Cerebellar cortex (tissue), 1 donor: ENCODE results near the gene TMEM258.
A peak's percentile ranks its signal among the peaks of the same experiment; 100 is the strongest.

Source experiments
- DNase-seq: peaks from one replicate; pipeline ENCODE4 v3.0.0-alpha.2; 2015; ENCODE audit warnings: low spot score

The TMEM258 gene

DNA sequence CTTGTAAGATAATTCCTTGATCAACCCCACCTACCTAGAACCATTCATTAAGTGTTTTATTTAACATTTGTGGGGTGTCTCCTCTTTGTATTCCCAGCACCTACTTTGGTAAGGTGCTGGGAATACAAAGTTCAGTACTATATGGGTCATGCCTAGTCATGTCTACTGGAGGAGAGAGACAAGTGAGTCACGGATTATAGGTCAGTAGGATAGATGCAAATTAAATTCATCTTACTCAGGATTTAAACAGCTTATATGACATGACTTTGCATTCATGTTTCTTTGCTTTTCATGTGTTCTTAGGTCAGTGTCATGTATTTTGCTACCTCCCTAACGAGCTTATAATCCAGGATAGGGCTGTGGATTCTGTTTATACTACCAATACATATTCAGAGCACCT, 27.8 kb upstream of the TMEM258 start:
- no peak for DNase-seq

DNA sequence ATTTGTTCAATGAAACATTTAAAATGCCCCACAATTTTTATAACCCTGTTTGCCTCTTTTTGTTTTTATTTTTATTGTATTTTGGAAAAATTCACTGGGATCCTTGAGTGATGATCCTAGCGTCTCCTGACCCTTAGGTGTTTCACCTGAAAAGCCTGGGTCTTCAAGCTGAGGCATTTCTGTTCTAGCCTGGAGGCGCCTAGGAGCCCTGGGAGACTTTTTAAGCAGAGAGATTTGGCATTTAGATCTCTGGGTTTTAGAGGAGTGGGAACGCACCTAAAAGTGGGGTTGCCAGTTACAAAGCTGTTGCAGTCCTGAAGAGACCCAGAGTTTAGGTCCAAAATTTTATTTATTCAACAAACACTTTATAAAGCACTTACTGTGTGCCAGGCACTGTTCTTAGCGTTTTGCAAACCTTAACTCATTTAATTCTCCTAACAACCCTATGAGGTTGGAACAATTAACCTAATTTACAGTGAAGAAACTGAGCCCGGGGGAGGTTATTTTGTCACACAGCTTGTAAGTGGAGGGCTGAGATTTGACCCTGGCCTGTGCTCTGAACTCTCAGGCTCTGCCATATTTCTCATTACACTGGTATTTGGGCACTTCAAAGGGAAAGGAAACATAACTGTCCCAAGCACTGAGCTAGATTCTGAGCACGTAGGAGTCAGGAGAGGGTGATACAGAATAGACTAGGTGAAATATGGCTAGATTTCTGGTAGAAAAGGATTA, 25.2 kb upstream of the TMEM258 start:
- DNase-seq, result no peak

DNA sequence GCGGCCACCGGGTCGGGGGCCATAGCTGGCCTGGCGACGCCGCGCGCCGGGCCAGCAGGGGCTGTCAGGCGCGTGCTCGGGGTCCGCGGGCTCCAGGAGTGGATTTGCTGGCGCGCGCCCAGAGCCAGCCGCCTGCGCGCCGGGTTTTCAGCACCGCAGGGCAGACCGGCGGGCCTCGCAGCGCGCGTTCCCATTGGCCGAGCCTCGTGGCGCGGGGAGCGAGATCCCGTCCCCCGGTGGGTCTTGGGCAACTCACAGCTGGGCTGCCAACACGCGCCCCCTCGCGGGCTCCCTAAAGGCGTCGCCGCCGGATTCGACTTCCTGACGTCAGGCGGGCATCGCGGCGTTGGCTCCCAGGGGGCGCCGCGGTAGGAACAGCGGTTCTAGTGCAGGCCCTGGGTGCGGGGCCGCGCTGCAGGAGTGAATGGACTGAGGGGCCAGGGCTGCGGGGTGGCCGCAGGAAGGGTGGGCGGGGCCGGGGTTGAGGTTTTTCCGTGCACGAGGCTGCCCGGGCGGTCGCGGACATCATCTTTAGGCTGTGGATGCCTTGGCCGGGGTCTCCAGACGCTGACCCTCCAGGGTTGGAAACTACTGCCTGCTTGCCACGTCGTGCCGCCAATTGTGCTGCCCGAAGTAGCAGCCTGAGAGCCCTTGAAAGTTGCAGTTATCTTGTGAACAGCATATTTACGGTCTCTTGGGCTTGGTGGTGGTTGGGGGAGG, 24.5 kb upstream of the TMEM258 start, which contains the start of gene FADS1:
Gene FADS1, minus strand, starts transcription at position 268 of the 720 bp plus-strand sequence. Its CDS starts 74 bp downstream, at position 194.
- DNase-seq, result peak; percentile 87

DNA sequence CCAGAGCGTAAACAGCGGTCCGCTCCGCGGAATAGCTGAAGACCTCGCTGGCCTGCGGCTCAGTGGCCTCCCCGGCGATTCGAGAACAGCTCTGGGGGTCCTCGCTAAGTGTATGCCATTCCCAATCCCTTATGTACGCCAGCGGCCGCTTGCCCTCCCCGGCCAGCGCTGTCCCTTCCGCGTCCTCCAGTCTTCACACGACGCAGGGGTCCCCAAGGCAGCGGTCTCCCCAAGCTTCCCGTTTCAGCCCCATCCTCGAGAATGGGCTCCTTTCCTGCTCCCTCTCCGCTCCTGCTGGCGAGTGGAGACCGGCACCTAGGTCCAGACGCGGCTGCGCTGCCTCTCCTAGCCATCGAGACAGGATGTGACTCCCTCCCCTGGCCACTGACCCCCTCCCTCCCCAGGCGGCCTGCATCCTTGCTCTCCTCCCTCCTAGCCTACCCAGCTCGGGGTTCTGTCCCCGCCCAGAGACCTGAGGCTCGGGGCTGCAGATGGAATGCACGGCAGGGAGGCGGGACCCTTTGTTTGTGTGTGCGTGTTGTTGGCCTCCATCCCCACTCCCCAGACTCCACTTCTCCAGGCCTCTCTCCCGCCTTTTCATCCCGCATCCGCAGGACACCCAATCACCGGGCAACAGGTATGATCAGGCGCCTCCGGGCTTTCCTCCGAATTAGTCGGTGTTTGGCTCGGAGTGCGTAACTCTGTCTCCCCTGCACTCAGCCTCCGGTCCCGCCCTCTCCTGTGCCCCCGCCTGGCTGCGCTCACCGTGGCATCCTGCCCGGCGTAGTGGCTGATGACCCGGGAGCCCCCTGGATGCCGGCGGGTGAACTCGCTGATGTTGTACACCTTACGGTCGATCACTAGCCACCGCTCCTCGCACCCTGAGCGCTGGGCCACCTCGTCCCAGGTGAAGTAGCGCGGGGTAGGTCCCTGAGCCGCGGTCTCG, 23.7 kb upstream of the TMEM258 start:
- peak; percentile 80 for DNase-seq

DNA sequence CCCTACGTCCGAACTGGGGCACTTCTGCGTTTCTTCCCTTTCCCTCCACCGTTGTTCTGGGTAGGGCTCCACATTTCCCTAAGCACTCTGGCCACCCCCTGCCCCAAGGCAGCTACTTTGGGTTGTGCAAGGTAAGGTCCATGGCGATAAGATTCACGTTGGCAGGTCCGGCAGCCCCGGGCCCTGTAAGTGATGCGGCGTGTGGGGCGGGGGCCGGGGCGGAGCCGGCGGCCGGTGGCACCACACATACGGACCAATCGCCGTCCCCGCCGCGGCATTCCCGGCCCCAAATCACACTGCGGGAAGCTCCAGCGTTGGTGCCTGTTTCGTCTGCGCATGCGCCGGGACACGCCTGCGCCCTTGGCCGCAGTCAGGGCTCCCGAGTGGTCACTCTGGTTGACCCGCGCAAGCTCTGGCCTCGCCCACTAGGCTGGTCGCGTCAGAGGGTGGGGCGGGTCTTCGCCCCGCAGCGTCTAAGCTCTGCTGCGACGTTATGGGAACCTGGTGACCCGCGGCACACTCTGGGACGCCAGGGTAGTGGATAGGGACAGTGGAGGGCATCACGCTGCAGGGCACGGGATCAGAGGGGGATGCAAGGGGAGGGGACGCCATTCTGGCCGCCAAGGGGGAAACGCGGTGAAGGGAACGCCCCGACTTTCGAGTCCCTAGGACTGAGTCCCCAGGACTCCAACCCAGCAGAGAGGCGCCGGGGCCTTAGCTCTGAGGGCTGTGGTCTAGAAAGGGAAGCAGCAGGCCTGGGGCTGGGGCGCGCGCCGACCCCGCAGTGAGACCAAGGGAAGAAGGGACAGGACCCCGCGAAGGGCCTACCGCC, 22.8 kb upstream of the TMEM258 start:
- peak; percentile 98 for DNase-seq

DNA sequence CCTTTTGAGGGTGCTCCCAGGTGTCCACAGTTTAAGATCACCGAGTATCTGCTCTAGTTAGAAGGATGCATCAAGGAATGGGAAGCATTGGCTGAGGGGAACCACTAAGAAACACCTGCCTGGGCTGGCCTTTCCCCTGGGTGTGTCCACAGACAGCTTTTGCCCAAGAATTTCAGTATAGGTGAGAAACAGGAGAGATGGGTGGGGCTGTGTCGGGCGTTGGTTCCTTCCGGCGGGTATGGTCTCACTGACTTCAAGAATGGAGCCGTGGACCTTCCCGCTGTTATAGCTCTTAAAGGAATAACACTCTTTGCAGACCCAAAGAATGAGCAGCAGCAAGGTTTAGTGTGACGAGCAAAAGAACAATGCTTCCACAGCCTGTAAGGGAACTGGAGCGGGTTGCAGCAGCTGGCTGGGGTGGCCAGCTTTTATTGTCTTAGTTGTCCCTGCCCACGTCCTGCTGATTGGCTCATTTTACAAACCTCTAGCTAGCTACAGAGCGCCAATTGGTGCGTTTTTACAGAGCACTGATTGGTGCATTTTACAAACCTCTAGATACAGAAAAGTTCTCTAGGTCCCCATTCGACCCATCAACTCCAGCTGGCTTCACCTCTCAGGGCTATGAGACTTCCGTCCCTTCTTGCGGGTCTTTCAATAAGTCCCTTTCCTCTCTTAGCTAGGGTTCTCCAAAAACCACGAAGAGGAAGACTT, 22.0 kb upstream of the TMEM258 start:
- peak; percentile 60 for DNase-seq

DNA sequence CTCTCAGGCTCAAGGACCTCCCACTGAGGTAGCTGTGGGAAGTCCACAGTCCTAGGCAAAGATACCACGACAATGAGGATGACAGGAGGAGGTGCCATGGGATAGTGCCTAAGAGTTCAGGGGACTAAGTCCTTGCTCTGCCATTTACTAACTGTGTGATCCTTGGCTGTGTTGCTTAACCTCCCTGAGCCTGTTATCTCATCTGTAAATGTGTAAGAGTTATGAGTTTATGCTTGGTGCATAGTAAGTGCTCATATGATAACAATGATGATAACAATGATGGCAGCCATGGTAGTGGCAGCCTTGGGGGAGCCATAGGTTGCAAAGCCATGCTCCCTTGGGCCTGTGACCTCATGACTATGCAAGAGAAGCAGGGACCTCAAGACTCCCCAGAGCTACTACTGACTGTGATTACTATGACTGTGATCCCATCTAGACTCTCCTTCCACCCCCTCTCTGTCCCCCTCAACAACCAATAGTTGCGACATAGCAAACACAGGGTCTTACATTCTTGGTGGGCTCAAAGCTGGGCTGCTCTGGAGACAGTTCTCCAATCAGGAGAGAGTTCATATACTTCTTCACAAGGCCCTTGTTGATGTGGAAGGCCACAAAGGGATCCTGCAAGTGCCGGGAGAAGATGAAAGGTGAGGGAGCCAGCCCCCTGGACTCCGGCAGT, 20.5 kb upstream of the TMEM258 start:
- DNase-seq, result no peak

DNA sequence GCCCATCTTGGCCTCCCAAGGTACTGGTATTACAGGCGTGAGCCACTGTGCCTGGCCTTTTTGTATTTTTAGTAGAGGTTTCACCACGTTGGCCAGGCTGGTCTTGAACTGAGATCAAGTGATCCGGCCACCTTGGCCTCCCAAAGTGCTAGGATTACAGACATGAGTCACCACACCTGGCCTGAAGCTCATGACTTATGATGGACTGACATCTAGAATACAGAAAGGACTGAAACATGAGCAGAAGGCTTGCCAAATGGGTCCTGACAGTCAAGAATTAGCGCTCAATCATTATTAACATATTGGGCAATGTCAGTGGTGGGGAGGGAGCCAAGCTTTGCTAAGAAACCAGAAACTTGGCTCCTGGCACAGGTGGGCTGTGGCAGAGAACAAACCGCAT, 19.4 kb upstream of the TMEM258 start:
- DNase-seq, result no peak

DNA sequence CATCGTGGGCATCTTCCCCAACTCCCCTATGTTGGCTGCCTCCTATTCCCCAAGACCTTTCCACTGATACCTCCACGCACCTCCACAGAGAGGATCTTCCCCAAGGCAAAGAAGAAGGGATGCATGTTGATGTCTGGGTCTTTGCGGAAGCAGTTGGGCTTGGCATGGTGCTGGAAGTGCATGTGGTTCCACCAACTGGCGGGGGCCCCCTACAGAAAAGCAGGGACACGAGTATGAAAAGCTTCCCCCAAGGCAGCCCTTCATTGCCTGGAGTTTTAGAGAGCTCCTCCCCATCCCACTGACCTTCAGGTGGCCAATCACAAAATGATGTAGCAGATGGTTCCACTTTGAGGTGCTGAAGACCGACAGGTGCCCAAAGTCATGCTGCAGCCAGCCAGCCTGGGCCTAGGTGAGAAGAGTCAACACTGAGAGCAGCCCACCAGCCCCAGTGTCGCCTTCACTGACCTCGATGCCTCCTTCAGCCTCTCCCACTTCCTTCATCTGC, 18.3 kb upstream of the TMEM258 start:
- peak; percentile 46 for DNase-seq

DNA sequence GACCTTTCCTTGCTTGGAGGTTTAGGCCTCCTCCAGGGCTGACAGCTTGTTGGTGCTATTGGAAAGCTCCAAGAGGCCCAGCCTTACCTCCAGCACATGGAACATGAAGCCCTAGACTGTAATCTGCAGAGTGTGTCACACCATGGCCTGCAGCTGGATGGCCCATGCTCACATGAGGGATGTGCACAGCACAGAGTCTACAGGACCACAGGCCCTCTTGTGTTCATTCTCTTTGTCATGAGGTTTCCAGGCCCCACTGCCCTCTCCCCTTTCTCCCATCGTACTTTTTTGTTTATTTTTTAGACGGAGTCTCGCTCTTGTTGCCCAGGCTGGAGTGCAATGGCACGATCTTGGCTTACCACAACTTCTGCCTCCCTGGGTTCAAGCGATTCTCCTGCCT, 14.4 kb upstream of the TMEM258 start:
- DNase-seq, result no peak

DNA sequence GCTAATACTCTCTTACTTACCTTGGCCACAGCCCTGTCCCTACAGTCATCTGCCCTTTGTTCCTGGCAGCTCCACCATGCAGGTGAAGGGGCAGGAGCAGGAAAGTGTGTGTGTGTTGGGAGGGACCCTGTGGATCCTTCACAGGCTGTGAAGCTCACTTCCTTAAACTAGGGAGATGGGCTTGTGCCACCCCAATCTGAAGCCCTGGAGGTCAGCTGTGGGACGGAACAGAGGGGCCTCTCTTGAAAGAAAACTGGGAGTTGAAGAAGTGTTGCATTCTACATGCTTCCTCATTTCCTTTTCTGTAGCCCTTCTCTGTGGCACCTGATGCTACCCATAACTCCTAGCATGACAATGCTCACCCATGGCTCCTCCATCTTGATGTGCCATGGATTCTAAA, 12.7 kb upstream of the TMEM258 start:
- no peak for DNase-seq

DNA sequence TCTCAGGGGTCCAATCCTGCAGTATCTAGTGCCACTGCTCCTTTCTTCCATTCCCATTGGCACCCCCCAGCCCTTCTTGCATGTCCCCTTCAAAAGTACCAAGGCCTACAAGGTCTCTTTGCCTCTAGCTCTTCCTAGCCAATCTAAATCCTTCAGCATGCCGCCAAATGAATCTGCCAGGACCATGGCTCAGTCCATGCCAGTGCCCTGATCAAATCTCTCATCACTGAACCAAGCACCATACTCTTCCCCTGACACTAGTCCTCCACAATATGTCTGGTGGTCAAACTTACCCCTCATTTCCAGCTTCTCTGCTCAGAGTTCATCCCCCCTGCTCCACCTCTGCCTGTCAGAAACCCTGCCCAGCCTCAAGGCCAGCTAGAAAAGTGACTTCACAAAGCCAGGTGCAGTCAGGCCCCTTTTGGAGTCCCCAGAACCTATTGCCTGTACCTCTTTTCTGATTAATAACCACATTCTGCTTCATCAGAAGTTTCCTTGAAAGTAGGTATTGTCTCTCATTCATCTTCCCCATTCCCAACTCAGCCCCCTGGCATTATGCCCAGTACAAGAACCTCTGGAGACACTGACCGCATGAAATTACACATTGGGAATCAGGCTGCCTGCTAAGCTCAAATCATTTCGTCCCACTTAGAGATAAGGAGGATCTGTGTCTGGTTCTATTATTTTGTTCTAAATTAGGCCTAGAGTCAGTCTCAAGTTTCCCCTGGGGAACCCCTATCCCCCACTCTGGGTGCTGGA, 11.7 kb upstream of the TMEM258 start:
- no peak for DNase-seq

DNA sequence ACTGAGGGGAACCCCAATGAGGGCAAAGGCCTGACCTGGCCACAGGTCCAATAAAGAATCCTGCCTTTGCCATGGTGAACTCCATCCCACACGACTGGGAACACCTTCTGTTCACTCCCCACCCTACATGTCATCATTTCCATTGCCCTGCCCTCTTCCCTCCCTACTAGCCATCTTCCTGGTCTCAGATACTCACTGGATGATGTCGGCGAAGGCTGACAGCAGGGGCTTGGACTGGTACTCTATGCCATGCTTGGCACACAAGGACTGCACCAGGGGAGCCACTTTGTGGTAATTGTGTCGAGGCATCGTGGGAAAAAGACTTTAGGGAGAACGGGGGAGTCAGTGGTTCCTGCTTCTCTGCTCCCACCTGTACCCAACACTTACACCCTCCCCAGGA, 10.2 kb upstream of the TMEM258 start:
- DNase-seq, result no peak

DNA sequence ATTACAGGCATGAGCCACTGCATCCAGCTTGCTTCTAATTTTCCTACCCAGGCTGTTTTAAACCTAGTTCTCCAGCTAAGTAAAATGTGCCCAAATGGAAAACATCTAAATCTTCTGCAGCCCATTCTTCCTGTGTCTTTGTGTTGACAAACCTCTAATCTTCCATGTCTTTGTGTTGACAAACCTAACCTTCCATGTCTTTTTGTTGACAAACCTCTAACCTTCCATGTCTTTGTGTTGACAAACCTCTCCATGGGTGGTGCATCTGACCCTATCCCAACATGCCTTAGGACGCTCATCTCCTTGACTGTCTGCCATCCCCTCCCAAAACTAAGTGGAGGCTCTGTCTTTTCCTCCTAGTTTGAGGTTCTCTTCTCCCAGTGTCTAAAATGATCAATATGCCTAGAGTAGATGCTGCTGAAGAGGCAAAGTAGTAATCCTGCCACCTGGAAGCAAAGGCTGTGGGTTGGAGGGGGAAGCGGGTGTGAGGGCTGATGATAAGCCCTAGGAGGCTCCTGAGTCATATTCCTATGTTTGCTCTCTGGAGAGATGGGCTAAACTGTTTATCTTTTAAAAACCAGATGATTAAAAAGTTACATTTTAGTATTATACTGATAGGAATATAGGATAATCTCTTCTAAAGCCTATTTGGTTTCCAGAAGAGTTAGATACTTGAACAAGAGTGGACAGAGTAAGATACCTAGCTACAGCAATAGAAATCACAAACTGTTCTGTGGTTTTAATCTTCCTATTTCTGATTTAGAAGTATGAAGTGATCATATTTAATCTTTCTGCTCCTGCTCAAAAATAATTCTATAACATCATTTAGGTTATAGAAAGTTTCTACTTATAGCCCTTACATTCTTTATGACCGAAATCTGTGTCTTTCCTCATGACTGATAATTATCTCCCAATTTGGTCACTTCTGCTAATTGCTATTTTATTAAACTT, 8.2 kb upstream of the TMEM258 start:
- no peak for DNase-seq

DNA sequence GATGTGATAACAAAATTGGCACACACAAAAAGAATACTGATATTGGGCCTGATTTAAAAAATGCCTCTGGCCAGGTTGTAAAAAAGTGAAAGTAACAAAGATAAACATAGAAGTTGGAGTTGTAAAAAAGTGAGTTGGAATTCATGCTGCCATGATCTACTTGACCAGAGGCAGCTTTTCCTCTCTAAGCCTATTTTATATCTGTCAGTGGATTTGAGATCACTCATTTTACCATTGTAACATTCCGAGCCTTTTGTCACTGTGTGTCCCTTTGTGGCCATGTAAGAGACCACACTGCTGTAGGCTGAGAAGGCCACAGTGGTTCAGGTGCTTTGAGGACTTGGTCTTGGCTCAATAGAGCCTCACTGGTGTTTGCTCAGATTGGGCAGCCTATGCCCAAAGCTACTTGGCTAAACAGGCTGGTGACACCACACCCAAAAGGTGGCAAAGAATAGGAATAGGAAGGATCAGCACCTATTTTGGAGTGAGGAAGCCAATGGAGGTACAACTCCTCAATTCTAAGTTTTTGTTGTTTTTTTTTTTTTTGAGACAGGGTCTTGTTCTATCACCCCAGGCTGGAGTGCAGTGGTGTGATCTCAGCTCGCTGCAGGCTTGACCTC, 7.4 kb upstream of the TMEM258 start:
- DNase-seq, result no peak

DNA sequence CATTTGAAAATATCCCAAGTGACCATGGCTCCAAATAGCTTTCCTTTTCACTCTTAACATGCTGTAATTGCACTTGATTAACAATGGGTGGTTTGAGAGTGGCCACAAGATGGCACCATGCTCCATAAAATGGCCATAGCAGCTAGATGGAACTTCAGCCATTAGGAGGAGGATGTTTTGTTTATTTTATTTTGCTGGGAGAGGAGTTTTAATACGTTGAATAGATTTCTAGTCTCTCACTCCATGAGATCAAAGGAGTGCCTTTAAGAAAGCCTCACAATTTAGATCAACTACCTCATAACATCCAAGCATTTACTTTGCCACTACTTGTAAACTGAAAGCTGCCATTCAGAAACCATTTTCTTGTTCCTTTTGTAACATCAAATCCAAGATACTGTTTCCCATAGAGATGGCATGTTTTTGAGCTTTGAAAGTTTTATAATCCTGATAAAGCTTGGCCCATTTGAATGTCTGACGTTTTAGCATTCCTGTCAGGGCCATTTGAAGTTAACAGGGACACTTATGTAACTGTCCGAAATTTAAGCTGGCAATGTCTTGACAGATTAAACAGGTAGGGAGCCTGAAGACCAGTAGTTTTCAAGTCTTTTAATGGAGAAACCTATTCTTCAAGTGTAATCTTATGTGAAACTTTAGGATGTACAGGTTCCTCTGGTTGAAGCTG, 5.0 kb upstream of the TMEM258 start:
- peak; percentile 93 for DNase-seq

DNA sequence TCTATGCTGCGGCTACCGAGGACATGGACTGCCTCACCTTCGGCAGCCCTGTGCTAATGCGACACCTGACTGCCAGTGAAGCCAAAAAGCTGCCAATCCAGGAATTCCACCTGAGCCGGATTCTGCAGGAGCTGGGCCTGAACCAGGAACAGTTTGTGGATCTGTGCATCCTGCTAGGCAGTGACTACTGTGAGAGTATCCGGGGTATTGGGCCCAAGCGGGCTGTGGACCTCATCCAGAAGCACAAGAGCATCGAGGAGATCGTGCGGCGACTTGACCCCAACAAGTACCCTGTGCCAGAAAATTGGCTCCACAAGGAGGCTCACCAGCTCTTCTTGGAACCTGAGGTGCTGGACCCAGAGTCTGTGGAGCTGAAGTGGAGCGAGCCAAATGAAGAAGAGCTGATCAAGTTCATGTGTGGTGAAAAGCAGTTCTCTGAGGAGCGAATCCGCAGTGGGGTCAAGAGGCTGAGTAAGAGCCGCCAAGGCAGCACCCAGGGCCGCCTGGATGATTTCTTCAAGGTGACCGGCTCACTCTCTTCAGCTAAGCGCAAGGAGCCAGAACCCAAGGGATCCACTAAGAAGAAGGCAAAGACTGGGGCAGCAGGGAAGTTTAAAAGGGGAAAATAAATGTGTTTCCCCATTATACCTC, 3.6 kb upstream of the TMEM258 start:
- no peak for DNase-seq
